SK-N-MC (cell line): ENCODE results near the gene KMT5C.

Experiments
- DNase-seq: peaks from one replicate; pipeline ENCODE4 v3.0.0-alpha.2; 2011; ENCODE audit warnings: low read depth, low spot score
- H3K27ac ChIP-seq: fragments of 200-600 bp; sonication (generic); 2 replicates; pipeline ENCODE4 v1.5.1; 2016; ENCODE audit warnings: mixed run types
- H3K36me3 ChIP-seq: fragments of 200-600 bp; sonication (generic); 2 replicates; pipeline ENCODE4 v1.6.1; 2017; ENCODE audit warnings: antibody characterized with exemption, low read length, mixed read lengths; ENCODE audit not compliant: insufficient read depth
- H3K4me3 ChIP-seq: fragments of 200-600 bp; sonication (generic); 2 replicates; pipeline ENCODE4 v1.5.1; 2016
- H3K9ac ChIP-seq: fragments of 200-600 bp; sonication (generic); 2 replicates; pipeline ENCODE4 v1.8.0; 2017; ENCODE audit warnings: mixed run types, mixed read lengths; ENCODE audit not compliant: insufficient read length
- H3K9me3 ChIP-seq: fragments of 200-600 bp; sonication (generic); 2 replicates; pipeline ENCODE4 v1.6.1; 2017; ENCODE audit warnings: low read depth, mild to moderate bottlenecking, antibody characterized with exemption, low read length, moderate library complexity, mixed read lengths
- EZH2 ChIP-seq: fragments of 200-600 bp; sonication (generic); IDR thresholded peaks from one replicate; pipeline ENCODE4 v1.6.1; 2017; ENCODE audit warnings: antibody characterized with exemption
- FOXP2 ChIP-seq: optimal IDR thresholded peaks from 2 replicates; pipeline ENCODE3; 2011; ENCODE audit warnings: mild to moderate bottlenecking, moderate library complexity; ENCODE audit not compliant: insufficient read depth; ENCODE audit errors: extremely low read length, control extremely low read depth
- POLR2AphosphoS5 ChIP-seq: IDR thresholded peaks from 2 replicates; pipeline ENCODE4 v1.6.1; 2012; ENCODE audit warnings: mild to moderate bottlenecking, low read depth, low read length, borderline replicate concordance

The KMT5C gene

GRCh38 chr19:55311397-55311796, 28.3 kb upstream of the KMT5C start:
- no peak overlapping the region for H3K9ac ChIP-seq
- TF ChIP-seq FOXP2 (no peak), POLR2AphosphoS5 (no peak), EZH2 (no peak)
- no peak overlapping the region for H3K27ac ChIP-seq
- H3K36me3 ChIP-seq: peaks cover 15% of the 10 kb centered on the region; the same call in 1 of the 2 replicates
- no peak for DNase-seq
- no peak overlapping the region for H3K4me3 ChIP-seq
- H3K9me3 ChIP-seq: no peaks in the 10 kb centered on the region

GRCh38 chr19:55311797-55312196, 27.9 kb upstream of the KMT5C start:
- no peak for TF ChIP-seq POLR2AphosphoS5
- no peak for TF ChIP-seq EZH2
- no peak for TF ChIP-seq FOXP2
- Histone ChIP-seq H3K9ac (no peak overlapping the region), H3K4me3 (no peak overlapping the region), H3K36me3 (peaks cover 11% of the 10 kb centered on the region; the same call in 1 of the 2 replicates), H3K27ac (no peak overlapping the region), H3K9me3 (no peaks in the 10 kb centered on the region)
- no peak for DNase-seq

GRCh38 chr19:55312621-55313512, 26.8 kb upstream of the KMT5C start:
- H3K9ac ChIP-seq: no peak overlapping the region
- TF ChIP-seq FOXP2 (no peak), EZH2 (no peak), POLR2AphosphoS5 (no peak)
- H3K9me3 ChIP-seq: no peaks in the 10 kb centered on the region

GRCh38 chr19:55314396-55314795, 25.3 kb upstream of the KMT5C start:
- Histone ChIP-seq H3K27ac (no peak overlapping the region), H3K9me3 (no peaks in the 10 kb centered on the region), H3K4me3 (no peak overlapping the region), H3K9ac (no peak overlapping the region), H3K36me3 (peaks cover under 1% of the 10 kb centered on the region; the same call in 1 of the 2 replicates)
- DNase-seq: no peak
- TF ChIP-seq EZH2 (no peak), FOXP2 (no peak), POLR2AphosphoS5 (no peak)

More at GRCh38 chr19:55312621-55313512, 26.8 kb upstream of the KMT5C start:
- H3K36me3 ChIP-seq: peaks cover 7% of the 10 kb centered on the region; the same call in 1 of the 2 replicates
- no peak for DNase-seq
- no peak overlapping the region for H3K4me3 ChIP-seq
- no peak overlapping the region for H3K27ac ChIP-seq

DNA sequence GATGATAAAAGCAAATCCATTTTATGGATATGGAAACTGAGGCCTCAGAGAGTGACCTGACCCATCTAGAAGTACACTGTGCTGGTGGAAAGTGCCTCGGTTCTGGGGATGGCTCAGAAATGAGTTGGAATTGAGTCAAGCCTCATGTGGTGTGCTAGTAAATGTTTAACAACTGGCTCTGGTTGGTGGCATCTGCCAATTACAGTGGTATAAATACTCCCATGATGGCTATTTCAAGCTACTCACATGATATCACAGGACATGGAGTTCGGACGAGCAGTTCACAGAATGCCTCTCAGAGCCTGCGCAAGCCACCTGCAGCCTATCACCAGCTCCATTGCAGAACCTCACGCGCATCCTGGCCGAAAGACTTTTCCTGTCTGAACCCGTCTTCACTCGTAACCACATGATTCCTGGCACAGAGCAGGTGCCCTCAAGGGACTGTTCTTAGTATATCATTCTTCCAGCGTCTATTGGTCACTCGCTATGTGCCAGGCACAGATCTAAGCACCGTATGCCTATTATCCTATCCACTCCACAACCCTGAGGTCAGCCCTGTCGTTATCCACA, 23.6 kb upstream of the KMT5C start:
- Histone ChIP-seq H3K4me3 (no peak overlapping the region), H3K9ac (no peak overlapping the region), H3K9me3 (no peaks in the 10 kb centered on the region), H3K27ac (no peak overlapping the region), H3K36me3 (no peaks in the 10 kb centered on the region)
- no peak for TF ChIP-seq FOXP2
- TF ChIP-seq EZH2: no peak
- no peak for TF ChIP-seq POLR2AphosphoS5
- DNase-seq: no peak

DNA sequence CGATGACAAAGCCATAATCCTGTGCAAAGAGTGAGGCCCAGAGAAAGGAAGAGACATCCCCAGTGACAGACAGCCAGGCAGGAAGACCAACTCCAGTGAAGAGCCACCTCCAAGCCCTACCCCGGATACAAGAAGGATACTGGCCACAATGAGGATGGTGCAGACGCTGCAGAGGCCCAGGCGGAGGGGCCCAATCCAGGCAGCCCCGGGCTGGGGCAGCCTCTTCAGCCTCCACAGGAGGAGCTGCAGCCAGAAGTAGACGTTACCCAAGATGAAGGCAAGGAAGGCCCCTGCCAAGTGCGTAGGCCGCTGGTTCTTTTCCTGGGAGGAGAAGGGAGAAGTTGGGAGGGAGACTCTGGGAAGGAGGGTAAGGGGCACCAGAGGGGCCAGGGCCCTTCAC, 23.0 kb upstream of the KMT5C start:
- no peaks in the 10 kb centered on the region for H3K9me3 ChIP-seq
- TF ChIP-seq POLR2AphosphoS5 (no peak), EZH2 (no peak), FOXP2 (no peak)
- no peak overlapping the region for H3K27ac ChIP-seq
- no peak overlapping the region for H3K9ac ChIP-seq
- no peaks in the 10 kb centered on the region for H3K36me3 ChIP-seq
- no peak for DNase-seq
- no peak overlapping the region for H3K4me3 ChIP-seq

DNA sequence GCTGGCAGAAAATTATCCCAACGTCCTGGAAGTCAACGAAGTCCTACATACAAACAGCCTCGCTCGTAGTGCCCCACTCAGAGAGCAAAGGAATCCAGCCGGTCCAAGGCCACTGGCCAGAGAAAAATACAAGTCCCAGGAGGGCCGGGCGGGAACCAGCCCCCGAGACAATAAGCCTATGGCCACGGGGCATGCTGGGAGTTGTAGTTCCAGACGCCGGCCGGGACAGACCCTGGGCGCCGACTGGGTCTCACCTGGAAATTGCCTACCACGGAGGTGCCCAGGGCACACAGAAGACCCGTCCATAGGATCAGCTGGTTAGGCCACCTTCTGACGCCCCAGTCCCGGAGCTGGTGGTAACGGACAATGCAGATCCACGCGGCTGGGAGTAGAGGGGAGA, 19.9 kb upstream of the KMT5C start:
- no peak for TF ChIP-seq FOXP2
- TF ChIP-seq EZH2: no peak
- TF ChIP-seq POLR2AphosphoS5: no peak
- Histone ChIP-seq H3K36me3 (no peaks in the 10 kb centered on the region), H3K4me3 (no peak overlapping the region), H3K9ac (no peak overlapping the region), H3K9me3 (no peaks in the 10 kb centered on the region), H3K27ac (no peak overlapping the region)
- no peak for DNase-seq

GRCh38 chr19:55320844-55321419, 18.7 kb upstream of the KMT5C start:
- Histone ChIP-seq H3K27ac (no peak overlapping the region), H3K9ac (no peak overlapping the region), H3K4me3 (no peak overlapping the region), H3K36me3 (no peaks in the 10 kb centered on the region), H3K9me3 (no peaks in the 10 kb centered on the region)
- TF ChIP-seq EZH2: no peak
- no peak for DNase-seq
